NB4 (cell line): Measurements from ENCODE around the gene FAM240A.

ENCODE experiments used
- CTCF ChIP-seq: IDR thresholded peaks from one replicate; pipeline ENCODE4 v1.5.1; 2012; ENCODE audit warnings: low read depth, low read length
- POLR2A ChIP-seq: IDR thresholded peaks from 2 replicates; pipeline ENCODE4 v1.6.1; 2011; ENCODE audit warnings: mild to moderate bottlenecking; ENCODE audit not compliant: insufficient read length; ENCODE audit errors: extremely low read depth

GRCh38 chr3:46671541-46672348, 59.4 kb downstream of the FAM240A start:
- no peak for TF ChIP-seq CTCF
- no peak for TF ChIP-seq POLR2A
